EL (cell line): ENCODE data around the gene ZWILCH.
"Not testable (repeated sequence)": the region's sequence is repeated elsewhere in the genome, so short reads cannot be mapped to it uniquely, and the experiment has no call there.

ENCODE experiments used
- DNase-seq: peaks from one replicate; pipeline ENCODE4 v3.0.0-alpha.2; 2016

ZWILCH gene

DNA sequence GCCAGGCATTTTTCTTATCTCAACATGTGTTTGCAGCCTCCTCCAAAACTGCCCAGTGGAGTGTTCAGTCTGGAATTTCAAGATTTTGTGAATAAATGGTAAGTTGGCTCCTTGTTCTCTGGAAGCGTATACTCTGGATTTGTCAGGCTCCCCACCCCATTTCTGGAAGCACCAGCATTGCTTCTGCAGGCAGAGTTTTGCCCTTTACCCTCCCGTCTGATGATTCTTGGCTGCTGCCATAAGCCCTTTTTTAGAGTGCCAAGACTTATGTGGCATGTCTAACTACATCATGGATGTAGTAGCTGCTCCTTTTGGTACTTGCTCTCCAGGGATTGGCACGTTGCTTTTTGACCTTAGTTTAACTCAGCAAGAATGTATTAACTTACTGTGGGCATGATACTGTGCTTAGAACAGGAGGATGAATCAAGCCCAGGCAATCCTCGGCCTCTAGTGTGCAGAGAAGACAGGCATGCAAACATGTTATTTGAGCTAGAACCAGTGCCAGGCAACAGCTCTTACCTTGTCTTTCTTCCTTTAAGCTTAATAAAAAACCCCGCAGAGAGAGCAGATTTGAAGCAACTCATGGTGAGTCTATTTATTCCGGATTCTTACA is 15.8 kb upstream of the ZWILCH start:
- no peak for DNase-seq

DNA sequence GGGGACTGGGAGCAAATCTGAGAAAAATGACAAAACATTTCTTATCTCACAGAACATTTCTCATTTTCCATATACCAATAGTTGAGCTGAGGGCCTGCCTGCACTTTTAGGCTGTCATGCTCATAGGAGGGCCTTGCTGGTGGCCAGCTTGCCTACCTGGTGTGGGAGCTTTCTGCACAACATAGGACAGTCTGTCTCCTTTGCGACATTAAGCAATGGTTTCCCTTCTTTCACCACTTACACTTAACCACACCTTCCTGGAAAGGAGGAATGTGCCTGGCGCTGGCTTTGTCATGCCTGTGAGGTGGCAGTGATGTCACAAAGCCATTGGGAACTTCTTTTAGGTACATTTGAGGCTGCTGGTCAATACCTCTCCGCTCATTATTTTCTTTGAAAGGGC is 13.3 kb upstream of the ZWILCH start:
- DNase-seq, result no peak

DNA sequence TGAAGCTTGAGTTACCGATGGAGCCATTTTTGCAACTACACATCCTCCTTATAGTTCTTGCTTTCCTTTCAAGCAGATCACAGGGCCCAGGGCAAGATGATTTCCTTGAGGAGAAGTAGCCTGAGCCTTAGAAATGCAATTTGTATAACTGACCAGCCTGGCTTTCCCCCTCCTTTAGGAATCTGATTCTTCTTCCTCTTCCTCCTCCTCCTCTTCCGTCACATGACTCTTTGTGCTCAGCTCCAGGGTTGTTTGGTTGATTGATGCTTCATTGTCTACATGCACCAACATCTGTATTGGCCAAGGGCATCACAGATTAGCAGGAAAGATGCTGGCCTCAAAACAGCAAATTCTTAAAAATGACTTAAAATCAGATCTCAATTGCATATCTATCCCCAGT is 10.9 kb upstream of the ZWILCH start:
- DNase-seq, result no peak

DNA sequence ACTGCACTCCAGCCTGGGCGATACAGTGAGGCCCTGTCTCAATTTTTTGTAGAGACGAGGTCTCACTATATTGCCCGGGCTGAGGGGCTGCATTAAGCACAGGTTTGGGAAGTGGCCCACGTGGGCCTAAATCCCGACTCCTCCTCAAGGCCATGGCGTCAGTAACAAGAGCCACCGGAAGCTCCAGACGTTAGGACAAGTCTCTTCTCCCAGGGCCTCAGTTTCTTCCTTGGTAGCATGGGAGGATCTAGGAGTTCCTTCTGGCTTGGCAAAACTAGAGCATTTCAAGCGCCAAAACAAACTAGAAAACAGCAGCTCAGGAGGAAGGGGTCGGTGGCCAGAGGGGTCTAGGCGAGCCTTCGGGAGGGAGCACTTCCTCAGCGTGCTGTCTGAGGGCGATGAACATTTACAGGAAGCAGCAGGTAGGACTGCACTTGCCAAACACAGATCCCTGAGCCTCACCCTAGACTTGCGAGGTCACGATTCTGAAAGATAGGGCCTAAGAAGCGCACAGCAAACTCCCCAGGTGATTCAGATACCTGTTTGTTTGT is 8.1 kb upstream of the ZWILCH start:
- DNase-seq, result peak; percentile 18

DNA sequence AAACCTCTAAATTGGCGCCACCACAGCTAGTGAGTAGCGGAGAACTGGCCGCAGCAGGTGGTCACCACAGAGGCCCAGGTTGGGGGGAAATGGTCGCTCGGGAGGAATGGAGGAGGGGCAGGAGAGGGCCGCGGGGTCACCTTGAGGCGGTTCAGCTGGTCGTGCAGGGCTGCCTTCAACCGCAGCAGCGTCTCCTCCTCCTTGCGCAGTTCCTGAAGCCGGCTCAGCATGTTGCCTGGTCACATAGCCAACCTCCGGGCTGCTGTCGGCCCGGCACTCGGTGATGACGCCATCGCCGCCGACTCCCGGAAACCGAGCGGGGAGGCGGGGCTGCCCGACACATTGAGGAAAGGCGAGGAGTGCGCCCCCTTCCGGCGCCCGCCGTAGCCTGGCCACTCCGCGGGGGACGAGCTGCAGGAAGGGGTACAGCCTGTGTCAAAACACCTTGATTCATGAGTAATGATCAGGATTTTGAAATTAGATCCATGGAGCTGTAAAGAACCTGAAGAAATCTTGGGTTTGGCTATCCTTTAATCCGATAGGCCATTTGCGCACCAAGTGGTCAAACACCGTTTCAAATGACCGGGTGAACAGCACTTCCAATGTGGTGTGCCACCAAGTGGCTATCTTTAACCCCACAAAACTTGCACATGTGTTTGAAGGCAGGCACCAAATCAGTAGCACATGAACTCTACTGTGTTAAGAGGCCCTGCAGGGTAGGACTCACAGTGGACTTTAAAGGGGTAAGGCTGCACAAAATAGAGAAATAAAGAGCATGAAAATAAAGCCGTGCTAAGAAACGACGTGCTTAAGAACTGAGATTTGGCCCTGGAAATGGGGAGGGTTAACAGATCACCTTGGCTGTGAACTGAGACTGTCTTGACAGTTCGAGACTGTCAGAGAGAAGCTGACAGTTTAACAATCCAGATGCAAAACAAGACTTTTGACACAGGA is 7.3 kb upstream of the ZWILCH start, which contains the start of gene SNAPC5:
Gene SNAPC5 (minus strand): TSS at position 261 of the 954 bp plus-strand sequence. CDS start 31 bp downstream, at position 230.
- DNase-seq, result peak; percentile 93

DNA sequence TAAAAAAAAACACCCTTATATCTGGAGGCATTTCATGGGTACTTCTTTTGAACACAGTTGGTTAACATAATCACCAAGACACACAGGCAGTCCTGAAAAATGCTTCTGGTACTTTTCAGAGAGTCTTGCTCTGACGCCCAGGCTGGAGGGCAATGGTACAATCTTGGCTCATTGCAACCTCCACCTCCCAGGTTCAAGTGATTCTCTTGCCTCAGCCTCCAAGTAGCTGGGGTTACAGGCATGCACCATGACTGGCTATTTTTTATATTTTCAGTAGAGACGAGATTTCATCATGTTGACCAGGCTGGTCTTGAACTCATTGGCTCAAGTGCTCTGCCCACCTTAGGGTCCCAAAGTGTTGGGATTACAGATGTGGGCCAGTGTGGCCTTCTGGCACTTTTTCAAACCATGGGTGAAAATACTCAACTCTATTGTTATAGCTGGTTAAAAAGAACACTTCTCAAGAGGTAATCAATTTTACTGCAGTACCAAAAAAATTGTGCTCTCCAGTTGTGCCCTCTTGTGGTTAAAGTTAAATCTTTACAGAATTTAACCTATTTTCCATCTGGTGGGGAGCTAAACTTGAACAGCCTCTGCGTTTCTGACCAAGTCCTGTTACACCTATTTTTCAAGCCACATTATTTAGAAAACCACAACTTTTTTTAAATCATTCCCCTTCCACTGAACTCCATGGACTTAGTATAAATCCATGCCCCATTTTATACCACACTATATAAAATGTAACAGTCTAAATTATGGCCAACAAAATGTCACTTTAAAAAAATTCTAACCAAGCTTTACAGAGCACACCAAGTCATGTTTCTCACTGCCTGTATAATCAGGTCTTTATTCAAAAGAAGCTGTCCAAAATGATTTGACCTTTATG is 6.4 kb upstream of the ZWILCH start:
- DNase-seq, result peak; percentile 32

DNA sequence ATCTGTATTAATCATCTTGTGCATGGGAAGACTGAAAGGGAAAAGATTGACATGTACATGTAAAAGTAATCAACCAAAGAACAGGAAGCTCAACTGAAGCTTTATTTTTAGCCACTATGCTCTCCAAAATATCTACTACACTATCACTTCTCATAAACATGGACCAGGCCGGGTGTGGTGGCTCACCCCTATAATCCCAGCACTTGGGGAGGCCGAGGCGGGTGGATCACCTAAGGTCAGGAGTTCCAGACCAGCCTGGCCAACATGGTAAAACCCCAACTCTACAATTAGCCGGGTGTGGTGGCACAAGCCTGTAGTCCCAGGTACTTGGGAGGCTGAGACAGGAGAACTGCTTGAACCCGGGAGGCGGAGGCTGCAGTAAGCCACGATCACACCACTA is 4.8 kb upstream of the ZWILCH start:
- not testable (repeated sequence) for DNase-seq

DNA sequence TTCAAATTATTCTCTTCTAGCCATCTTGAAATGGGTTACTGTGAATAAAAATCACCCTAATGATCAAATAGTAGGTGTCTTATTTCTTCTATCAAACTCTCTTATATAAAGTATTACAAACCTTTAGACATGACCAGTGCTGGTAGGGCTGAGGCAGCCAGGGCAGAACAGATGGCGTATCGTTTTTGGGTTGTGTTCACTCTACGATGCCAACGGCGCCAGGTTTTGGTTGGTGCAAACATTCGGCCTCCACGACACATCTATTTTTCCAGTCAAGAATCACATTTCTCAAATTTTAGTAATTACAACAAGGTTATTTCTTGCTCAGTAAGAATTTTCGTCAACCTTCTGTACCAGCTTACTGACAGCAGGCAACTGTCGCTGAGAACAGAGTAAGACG is 2.6 kb upstream of the ZWILCH start:
- no peak for DNase-seq

DNA sequence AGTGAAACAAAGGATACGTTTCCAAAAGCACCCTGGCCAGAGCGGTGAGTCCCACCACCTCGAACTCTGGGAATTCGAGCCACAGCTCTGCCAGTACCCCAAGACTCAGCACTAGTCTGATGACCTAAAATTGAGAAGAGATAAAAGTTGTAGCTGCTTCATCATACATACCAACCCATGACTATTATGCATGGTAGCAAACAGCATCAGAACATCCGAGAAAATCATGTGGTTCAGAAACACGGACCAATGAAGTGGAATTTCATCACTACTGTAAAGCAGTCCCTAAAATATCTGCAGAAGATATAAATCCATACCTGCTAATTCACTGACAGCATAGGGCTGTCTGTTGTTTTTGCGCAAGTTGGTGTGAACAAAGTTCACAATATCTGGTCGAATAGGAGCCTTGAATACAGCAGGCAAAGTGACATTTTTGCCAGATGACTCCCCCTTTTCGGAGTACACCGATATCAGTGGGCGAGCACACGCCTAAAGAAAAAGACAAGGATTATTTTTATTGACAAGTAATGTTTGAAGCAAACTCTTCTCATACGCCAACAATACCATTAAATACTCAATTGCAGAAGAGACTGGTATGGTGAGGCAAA is 2.0 kb upstream of the ZWILCH start:
- DNase-seq, result not testable (repeated sequence)

DNA sequence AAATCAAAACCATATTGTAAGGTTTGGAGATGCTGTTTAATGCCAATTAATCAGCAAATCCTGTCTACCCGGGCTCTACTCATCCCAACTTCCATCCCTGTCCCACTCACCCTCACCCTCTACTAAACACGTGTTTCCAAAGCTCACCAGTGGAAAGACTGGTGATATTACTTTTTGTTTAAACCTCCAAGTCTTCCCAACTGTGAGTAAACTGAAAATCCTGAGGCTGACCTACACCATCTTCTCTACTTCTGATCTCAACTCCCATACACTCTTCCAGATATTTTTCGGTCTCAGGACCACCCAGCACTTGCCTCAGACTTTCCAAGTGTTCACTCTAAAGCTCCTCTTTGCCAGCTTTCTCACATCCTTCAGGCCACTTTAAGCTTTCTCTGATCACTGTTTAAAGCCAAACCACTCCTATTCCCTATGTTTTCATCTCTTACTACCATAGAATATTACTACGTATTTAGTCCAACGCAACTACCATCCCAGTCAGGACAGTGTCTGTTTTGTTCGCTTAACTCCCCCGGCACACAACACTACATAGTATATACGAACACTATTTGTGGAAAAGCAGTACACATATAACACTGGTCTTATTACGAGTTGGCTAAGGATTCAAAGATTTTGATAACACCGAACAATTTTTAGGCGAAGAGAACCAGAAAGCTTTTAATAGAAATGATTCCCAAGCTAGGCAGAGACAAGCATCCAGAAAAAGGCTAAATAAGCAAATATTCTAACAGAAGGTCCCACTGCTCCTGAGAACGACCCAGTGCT is 1.2 kb upstream of the ZWILCH start:
- no peak for DNase-seq

DNA sequence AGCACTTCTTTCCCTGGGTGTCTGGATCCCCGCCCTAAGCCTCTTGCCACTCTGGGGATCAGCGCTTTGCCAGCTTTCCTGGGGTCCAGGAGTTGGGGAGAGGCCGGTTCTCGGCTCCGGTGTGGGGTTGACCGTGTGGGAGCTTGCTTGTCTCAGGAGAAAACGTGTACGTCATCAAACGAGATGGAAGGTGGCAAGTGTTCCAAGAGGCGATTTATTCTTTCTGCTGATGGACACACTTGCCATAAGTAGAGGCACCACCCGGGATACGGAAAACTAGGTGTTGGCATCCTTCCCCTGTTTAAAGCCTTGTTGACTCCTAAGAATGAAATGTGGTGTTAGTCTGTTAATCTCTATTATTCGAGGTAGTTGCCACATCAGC is 295 bp downstream of the ZWILCH start:
- DNase-seq, result no peak

DNA sequence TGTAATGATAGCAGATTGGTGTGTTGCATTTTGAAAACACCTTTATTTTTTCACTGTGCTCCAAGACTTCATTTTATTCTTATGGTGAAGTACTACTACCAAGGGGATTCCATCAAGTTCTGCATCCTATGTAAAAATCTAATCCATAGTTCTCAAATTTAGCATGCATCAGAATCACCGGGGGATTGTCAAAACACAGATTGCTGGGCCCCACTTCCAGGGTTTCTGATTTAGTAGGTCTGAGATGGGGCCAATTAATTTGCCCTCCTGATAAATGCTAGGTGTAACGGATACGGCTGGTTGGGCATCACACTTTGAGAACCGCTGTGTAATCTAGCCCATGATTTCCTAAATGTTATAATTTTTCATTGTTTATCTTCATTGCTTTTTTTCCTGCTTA is 692 bp downstream of the ZWILCH start:
- DNase-seq, result no peak

DNA sequence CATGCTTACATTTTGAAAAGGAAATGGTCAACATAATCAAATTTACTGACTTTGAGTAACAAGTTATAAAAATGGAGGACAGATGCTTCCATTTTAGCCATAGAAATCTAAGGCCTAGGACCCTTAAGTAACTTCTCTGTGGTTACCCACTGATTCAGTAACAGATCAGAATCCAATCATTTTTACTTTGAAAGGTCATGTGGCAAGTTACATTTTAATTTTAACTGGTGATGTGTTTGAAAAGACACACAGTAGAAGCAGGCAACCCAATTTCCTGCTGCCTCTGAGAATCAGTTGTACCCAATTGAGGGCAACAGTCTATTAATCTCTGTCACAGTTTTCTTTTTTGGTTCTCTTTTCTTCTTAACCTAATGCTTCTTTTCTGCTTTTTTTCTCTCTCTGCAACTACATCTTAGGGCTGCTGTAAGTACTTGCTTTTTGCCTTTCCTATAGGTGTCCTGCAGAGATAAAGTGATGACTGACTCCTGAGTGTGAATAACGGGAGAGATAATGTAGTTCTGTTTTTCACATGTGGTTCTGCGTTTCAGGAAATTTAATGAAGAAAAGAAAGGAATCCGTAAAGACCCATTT is 3.3 kb downstream of the ZWILCH start:
- no peak for DNase-seq

DNA sequence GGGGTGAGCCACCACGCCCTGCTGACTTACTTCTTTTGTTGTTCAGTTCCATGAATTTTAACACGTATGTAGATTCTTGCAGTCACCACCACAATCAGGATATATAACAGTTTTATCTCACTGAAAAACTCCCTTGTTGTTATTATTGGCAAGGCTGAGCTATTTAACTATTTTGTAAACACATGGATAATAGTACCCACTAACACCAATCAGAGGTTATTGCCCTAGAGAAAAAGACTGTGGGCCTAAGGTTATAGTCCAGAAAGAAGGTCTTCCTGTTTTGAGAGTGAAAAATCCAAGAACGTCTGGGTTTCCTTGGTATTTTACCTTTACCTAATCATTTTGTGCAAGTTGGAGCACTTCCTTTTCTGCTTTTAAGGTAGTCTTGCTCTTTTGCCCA is 9.5 kb downstream of the ZWILCH start:
- no peak for DNase-seq

DNA sequence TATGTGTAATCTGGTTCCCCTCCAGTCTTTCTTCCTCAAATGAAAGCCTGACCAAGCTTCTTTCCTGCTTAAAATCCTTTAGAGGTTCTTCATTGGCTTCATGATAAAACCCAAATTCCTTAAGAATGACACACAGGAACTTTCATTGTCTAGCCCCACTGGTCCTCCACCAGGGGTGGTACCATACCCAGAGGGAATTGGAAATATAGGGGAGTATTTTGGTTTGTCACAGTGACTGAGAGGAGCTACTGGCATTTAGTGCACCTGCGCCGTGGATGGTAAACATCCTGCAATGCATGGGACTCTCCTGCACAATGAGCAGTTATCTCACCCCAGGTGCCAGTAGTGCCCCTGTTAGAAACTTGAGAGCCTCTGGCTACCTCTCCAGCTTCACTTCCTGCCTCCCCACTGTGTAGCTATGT is 10.8 kb downstream of the ZWILCH start:
- DNase-seq, result peak; percentile 66

DNA sequence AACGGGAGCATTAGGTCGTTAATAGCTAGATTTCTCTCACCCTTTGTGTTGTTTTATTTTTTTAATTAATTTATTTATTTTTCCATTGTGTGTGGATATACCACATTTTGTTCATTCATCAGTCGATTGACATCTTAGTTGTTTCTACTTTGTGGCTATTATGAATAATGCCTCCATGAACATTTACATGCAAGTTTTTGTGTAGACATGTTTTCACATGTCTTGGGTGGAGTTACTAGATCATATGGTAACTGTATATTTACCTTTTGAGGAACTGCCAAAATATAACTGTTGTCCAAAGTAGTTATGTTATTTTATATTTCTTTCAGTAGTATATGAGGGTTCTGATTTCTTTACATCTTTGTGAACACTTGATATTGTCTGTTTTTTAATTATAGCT is 18.8 kb downstream of the ZWILCH start:
- DNase-seq, result no peak

DNA sequence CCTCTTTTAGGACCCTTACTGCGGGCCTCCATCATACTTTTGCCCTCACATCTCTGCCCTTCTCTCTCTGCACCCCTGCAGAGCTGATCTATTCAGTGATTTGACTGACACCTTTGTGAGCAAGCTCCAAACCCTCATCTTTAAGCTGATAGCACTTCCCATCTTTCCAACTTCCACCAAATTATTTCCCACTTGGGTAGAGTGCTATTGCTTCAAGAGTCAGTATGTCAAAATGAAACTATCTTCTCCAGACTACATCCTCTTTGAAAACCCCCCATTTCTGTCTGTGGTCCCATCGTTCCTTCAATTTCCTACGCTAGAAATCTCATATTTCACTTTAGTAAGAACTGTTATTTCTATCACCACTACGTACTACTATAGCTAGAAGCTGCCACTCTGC is 19.7 kb downstream of the ZWILCH start:
- DNase-seq, result no peak

DNA sequence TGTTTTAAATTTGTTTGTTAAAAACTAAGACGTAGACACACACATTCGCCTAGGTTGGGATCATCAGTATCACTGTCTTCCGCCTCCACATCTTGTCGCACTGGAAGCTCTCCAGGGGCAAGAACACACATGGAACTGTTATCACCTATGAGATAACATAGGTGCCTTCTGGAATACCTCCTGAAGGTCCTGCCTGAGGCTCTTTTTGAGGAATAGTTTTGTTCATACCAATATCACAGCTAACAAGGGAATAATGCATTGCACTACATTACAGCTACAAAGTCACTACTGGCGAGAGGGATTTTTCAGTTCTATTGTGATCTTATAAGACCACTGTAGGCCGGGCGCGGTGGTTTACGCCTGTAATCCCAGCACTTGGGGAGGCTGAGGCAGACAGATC is 29.9 kb downstream of the ZWILCH start:
- no peak for DNase-seq

DNA sequence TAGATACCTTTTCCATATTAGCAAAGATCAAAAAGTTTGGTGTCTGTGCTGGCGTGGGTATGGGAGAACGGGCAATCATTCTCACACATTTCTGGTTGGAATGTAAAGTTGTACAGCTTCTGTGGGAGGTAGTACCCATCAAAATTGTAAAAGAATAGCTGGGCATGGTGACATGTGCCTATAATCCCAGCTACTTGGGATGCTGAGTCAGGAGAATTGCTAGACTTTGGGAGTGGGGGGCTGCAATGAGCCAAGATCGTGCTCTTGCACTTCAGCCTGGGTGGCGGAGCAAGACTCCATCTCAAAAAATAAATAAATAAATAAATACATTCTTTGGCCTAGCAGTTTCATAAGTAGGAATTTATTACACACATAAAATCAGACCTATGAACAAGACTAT is 37.8 kb downstream of the ZWILCH start:
- no peak for DNase-seq

DNA sequence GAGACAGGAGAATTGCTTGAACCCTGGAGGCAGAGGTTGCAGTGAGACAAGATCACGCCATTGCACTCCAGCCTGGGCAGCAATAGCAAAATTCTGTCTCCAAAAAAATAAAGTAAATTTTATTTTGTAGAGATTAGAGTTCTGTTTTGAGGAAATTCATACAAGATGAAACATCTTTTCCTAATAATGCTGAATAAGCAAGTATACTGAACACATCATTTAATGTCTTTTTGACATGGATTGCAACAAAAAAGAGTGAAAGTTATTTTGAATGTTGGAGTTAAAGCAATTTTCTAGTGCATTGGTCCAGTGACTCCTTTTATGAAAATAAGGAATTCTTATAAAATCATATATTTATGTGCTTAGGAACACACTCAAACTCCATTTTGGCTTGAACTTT is 40.1 kb downstream of the ZWILCH start:
- DNase-seq, result no peak

DNA sequence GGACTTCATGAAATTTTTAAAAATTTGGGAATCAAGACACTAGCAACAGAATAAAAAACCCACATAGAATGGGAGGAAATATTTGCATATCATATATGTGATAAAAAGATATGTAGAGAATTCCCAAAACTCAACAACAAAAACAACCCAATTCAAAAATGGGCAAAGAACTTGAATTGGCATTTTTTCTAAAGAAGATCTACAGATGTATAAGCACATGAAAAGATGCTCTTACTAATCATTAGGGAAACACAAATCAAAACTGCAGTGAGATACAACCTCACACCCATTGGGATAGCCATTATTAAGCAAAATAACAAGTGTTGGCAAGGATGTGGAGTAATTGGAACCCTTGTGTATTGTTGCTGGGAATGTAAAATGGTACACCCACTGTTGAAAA is 50.6 kb downstream of the ZWILCH start:
- no peak for DNase-seq
